ENCODE measurements around the gene PLP1. TPM values are rescaled to one million over a fixed set of nuclear protein-coding genes. Genes with fewer than 3 reads are reported as not detected.

Gene PLP1
- total RNA-seq, 1 experiment from 2014 or later = not detected

DNA sequence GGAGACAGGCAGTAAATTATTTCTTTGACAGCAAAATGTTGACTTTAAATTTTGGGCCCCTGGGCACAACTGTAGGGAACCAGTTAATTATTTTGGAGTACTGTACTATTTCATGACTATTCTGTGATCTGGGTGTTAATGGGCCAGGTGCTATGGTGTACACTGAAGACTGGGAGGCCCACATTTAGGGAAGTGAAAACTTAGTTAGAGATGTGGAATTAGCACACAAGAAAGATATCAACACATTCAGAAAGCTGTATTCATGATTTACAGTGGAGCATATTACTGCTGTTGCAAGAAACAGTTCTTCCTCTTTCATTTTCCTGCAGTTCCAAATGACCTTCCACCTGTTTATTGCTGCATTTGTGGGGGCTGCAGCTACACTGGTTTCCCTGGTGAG lies 12.4 kb downstream of the PLP1 start:
- no peaks in the 10 kb centered on the region for H4K20me1 ChIP-seq (ENCODE audit: insufficient read depth)
- BruUV-seq (replicated peaks) = no TSS peak
- intact Hi-C loops (cut with micrococcal nuclease; ENCODE audit: unreplicated experiment) = no loop called here
- no peak for DNase-seq
- ChIA-PET POLR2A (ENCODE audit: unreplicated experiment) (no interaction called here), CTCF (no interaction called here)
- no peaks in the 10 kb centered on the region for H3K9me2 ChIP-seq (ENCODE audit: insufficient read depth)
- H3K4me2 ChIP-seq = no peak overlapping the region
- TF ChIP-seq EZH2 (IDR thresholded peaks at IDR 0.05; ENCODE audit: low read depth) = no peak
- TF ChIP-seq, protein P1, sequence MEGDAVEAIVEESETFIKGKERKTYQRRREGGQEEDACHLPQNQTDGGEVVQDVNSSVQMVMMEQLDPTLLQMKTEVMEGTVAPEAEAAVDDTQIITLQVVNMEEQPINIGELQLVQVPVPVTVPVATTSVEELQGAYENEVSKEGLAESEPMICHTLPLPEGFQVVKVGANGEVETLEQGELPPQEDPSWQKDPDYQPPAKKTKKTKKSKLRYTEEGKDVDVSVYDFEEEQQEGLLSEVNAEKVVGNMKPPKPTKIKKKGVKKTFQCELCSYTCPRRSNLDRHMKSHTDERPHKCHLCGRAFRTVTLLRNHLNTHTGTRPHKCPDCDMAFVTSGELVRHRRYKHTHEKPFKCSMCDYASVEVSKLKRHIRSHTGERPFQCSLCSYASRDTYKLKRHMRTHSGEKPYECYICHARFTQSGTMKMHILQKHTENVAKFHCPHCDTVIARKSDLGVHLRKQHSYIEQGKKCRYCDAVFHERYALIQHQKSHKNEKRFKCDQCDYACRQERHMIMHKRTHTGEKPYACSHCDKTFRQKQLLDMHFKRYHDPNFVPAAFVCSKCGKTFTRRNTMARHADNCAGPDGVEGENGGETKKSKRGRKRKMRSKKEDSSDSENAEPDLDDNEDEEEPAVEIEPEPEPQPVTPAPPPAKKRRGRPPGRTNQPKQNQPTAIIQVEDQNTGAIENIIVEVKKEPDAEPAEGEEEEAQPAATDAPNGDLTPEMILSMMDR (conservative IDR thresholded peaks at IDR 0.05) = no peak
- no peaks in the 10 kb centered on the region for H3K79me2 ChIP-seq (ENCODE audit: low read depth)
- H3K9me3 ChIP-seq (ENCODE audit: insufficient read depth, low read depth) = no peaks in the 10 kb centered on the region
- no peak overlapping the region for H3K27ac ChIP-seq
- peaks cover 16% of the 10 kb centered on the region for H3K27me3 ChIP-seq (ENCODE audit: insufficient read depth, low read depth)
- no peaks in the 10 kb centered on the region for H3K36me3 ChIP-seq (ENCODE audit: low read depth)
- no peak overlapping the region for H2AFZ ChIP-seq
- no peaks in the 10 kb centered on the region for H3K4me1 ChIP-seq (replicated peaks; ENCODE audit: insufficient read depth)
- no peak overlapping the region for H3K4me3 ChIP-seq
- H3F3A ChIP-seq (ENCODE audit: insufficient read depth, low read depth) = no peaks in the 10 kb centered on the region

DNA sequence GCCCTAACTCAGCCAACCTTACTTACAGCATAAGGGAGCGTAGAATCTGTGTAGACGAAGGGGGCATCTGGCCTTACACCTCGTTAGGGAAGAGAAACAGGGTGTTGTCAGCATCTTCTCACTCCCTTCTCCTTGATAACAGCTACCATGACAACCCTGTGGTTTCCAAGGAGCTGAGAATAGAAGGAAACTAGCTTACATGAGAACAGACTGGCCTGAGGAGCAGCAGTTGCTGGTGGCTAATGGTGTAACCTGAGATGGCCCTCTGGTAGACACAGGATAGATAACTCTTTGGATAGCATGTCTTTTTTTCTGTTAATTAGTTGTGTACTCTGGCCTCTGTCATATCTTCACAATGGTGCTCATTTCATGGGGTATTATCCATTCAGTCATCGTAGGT lies 14.6 kb downstream of the PLP1 start:
- no peak overlapping the region for H3K4me3 ChIP-seq
- no TSS peak for BruUV-seq (replicated peaks)
- TF ChIP-seq, protein P1 (conservative IDR thresholded peaks at IDR 0.05) = no peak
- TF ChIP-seq EZH2 (IDR thresholded peaks at IDR 0.05; ENCODE audit: low read depth) = no peak

DNA sequence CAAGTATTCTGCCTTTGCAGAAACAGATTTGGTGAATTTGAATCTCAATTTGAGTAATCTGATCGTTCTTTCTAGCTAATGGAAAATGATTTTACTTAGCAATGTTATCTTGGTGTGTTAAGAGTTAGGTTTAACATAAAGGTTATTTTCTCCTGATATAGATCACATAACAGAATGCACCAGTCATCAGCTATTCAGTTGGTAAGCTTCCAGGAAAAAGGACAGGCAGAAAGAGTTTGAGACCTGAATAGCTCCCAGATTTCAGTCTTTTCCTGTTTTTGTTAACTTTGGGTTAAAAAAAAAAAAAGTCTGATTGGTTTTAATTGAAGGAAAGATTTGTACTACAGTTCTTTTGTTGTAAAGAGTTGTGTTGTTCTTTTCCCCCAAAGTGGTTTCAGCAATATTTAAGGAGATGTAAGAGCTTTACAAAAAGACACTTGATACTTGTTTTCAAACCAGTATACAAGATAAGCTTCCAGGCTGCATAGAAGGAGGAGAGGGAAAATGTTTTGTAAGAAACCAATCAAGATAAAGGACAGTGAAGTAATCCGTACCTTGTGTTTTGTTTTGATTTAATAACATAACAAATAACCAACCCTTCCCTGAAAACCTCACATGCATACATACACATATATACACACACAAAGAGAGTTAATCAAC lies 15.3 kb downstream of the PLP1 start:
- no peaks in the 10 kb centered on the region for H3K79me2 ChIP-seq (ENCODE audit: low read depth)
- no peaks in the 10 kb centered on the region for H3F3A ChIP-seq (ENCODE audit: insufficient read depth, low read depth)
- no peak overlapping the region for H3K27ac ChIP-seq
- ChIA-PET POLR2A (ENCODE audit: unreplicated experiment) (no interaction called here), CTCF (no interaction called here)
- no TSS peak for BruUV-seq (replicated peaks)
- H4K20me1 ChIP-seq (ENCODE audit: insufficient read depth) = no peaks in the 10 kb centered on the region
- DNase-seq = no peak
- no peaks in the 10 kb centered on the region for H3K36me3 ChIP-seq (ENCODE audit: low read depth)
- H3K9me3 ChIP-seq (ENCODE audit: insufficient read depth, low read depth) = no peaks in the 10 kb centered on the region
- TF ChIP-seq EZH2 (IDR thresholded peaks at IDR 0.05; ENCODE audit: low read depth) = no peak
- TF ChIP-seq, protein P1 (conservative IDR thresholded peaks at IDR 0.05) = no peak
- no peaks in the 10 kb centered on the region for H3K4me1 ChIP-seq (replicated peaks; ENCODE audit: insufficient read depth)
- H3K4me2 ChIP-seq = no peak overlapping the region
- no peaks in the 10 kb centered on the region for H3K9me2 ChIP-seq (ENCODE audit: insufficient read depth)
- H3K27me3 ChIP-seq (ENCODE audit: insufficient read depth, low read depth) = peaks cover 14% of the 10 kb centered on the region
- no peak overlapping the region for H2AFZ ChIP-seq
- no peak overlapping the region for H3K4me3 ChIP-seq
- intact Hi-C loops (cut with micrococcal nuclease; ENCODE audit: unreplicated experiment) = no loop called here

More for the DNA sequence above, 14.6 kb downstream of the PLP1 start:
- Histone ChIP-seq H3K27ac (no peak overlapping the region), H3K9me2 (ENCODE audit: insufficient read depth) (no peaks in the 10 kb centered on the region), H3F3A (ENCODE audit: insufficient read depth, low read depth) (no peaks in the 10 kb centered on the region), H3K79me2 (ENCODE audit: low read depth) (no peaks in the 10 kb centered on the region), H3K36me3 (ENCODE audit: low read depth) (no peaks in the 10 kb centered on the region), H4K20me1 (ENCODE audit: insufficient read depth) (no peaks in the 10 kb centered on the region), H3K27me3 (ENCODE audit: insufficient read depth, low read depth) (peaks cover 16% of the 10 kb centered on the region), H3K4me2 (no peak overlapping the region), H2AFZ (no peak overlapping the region), H3K4me1 (replicated peaks; ENCODE audit: insufficient read depth) (no peaks in the 10 kb centered on the region), H3K9me3 (ENCODE audit: insufficient read depth, low read depth) (no peaks in the 10 kb centered on the region)
- DNase-seq = no peak
- intact Hi-C loops (cut with micrococcal nuclease; ENCODE audit: unreplicated experiment) = no loop called here
- ChIA-PET CTCF (no interaction called here), POLR2A (ENCODE audit: unreplicated experiment) (no interaction called here)
